PFSK-1 (cell line): ENCODE data around the gene TCF4.

Experiments used
- FOXP2 ChIP-seq: optimal IDR thresholded peaks from 2 replicates; pipeline ENCODE3; 2011; ENCODE audit warnings: borderline replicate concordance, control low read depth, inconsistent platforms; ENCODE audit not compliant: insufficient read depth; ENCODE audit errors: extremely low read length, extremely low read depth
- POLR2AphosphoS5 ChIP-seq: IDR thresholded peaks from 2 replicates; pipeline ENCODE4 v1.6.1; 2012; ENCODE audit warnings: low read depth, mild to moderate bottlenecking, control low read depth, low read length, moderate library complexity
- REST ChIP-seq, 2 experiments: IDR thresholded peaks; 2 replicates each; pipeline versions ENCODE4 v1.6.1 to v1.8.0; 2011 to 2012; ENCODE audit warnings: low read depth in 2 of 2, low read length in 2 of 2, control low read depth in 1 of 2, inconsistent platforms in 1 of 2, mild to moderate bottlenecking in 1 of 2, moderate library complexity in 1 of 2; ENCODE audit not compliant: insufficient read depth in 1 of 2
- SIN3A ChIP-seq: IDR thresholded peaks from 2 replicates; pipeline ENCODE4 v1.6.1; 2012; ENCODE audit warnings: mild to moderate bottlenecking, low read length, moderate library complexity, borderline replicate concordance; ENCODE audit not compliant: insufficient read depth
- TAF1 ChIP-seq: IDR thresholded peaks from 2 replicates; pipeline ENCODE4 v1.6.1; 2012; ENCODE audit warnings: low read length, control low read depth, borderline replicate concordance; ENCODE audit not compliant: insufficient read depth

The TCF4 gene

GRCh38 chr18:55416791-55417190, 171.2 kb downstream of the TCF4 start:
- no peak for TF ChIP-seq REST (IDR thresholded peaks at IDR 0.05; ENCODE audit: insufficient read depth in 1 of 2, low read depth in 2 of 2, low read length in 2 of 2)
- no peak for TF ChIP-seq POLR2AphosphoS5
- no peak for TF ChIP-seq SIN3A
- TF ChIP-seq TAF1: no peak
- TF ChIP-seq FOXP2: no peak

GRCh38 chr18:55415258-55415871, 172.6 kb downstream of the TCF4 start:
- no peak for TF ChIP-seq SIN3A
- no peak for TF ChIP-seq TAF1
- TF ChIP-seq POLR2AphosphoS5: no peak
- no peak for TF ChIP-seq FOXP2

DNA sequence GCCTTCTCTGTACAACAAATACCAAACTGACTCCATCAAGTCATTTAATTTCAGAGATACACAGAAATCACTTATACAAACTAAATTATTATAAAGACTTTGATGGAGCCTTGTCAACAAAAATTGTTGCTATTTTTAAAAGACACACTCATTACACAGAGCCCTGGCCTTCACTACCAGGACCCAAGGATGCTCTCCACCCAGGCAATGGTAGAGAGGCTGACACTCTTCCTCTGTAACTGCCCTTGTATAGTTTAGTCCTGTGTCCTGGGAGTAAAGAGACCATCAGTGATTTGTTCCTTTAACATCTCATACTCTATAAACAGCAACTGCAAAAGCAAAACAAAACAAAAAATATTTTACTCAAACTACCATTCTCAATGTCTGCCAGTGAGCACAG, 173.5 kb downstream of the TCF4 start:
- TF ChIP-seq SIN3A (no peak), REST (IDR thresholded peaks at IDR 0.05; ENCODE audit: insufficient read depth in 1 of 2, low read depth in 2 of 2, low read length in 2 of 2) (no peak), TAF1 (no peak), POLR2AphosphoS5 (no peak), FOXP2 (no peak)

DNA sequence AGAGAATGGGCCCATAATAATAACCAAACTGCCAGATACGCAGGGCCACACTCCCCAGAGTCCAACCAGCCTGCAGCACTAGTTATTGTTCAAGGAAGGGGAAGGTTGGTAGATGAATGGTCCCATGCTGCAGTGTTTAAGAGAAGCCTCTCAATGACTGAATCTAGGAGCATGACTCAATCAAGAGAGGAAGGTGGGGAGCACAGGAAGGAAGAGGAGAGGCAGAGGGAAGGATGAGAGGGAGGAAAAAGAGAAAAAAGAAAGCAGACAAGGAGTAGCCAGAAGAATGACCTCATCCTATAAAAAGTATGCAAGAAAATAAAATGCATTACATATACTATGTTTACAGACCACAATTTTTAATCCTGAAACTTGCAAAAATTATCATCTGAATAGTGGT, 174.5 kb downstream of the TCF4 start:
- TF ChIP-seq POLR2AphosphoS5: no peak; the same call in 1 of the 2 replicates
- TF ChIP-seq REST (IDR thresholded peaks at IDR 0.05; ENCODE audit: insufficient read depth in 1 of 2, low read depth in 2 of 2, low read length in 2 of 2): 0 out of 4 replicates have a peak, but pooled peaks of 1 of the 2 experiments have one; percentile 34
- TF ChIP-seq SIN3A: peak; percentile 88; the same call in 1 of the 2 replicates

- TF ChIP-seq TAF1 (no peak), REST (IDR thresholded peaks at IDR 0.05; ENCODE audit: insufficient read depth in 1 of 2, low read depth in 2 of 2, low read length in 2 of 2) (no peak), SIN3A (no peak), FOXP2 (no peak), POLR2AphosphoS5 (no peak)
These were observed 180.0 kb downstream of the TCF4 start for GRCh38 chr18:55407774-55408535.
